NCI-H2227 (cell line): ENCODE measurements around the gene GALNS.
"Not testable (repeated sequence)": the region's sequence is repeated elsewhere in the genome, so short reads cannot be mapped to it uniquely, and the experiment has no call there.

Experiments used
- DNase-seq: peaks from one replicate; lab custom pipeline; 2025; ENCODE audit not compliant: unreplicated experiment; lab: John Stamatoyannopoulos, UW

The GALNS gene

DNA sequence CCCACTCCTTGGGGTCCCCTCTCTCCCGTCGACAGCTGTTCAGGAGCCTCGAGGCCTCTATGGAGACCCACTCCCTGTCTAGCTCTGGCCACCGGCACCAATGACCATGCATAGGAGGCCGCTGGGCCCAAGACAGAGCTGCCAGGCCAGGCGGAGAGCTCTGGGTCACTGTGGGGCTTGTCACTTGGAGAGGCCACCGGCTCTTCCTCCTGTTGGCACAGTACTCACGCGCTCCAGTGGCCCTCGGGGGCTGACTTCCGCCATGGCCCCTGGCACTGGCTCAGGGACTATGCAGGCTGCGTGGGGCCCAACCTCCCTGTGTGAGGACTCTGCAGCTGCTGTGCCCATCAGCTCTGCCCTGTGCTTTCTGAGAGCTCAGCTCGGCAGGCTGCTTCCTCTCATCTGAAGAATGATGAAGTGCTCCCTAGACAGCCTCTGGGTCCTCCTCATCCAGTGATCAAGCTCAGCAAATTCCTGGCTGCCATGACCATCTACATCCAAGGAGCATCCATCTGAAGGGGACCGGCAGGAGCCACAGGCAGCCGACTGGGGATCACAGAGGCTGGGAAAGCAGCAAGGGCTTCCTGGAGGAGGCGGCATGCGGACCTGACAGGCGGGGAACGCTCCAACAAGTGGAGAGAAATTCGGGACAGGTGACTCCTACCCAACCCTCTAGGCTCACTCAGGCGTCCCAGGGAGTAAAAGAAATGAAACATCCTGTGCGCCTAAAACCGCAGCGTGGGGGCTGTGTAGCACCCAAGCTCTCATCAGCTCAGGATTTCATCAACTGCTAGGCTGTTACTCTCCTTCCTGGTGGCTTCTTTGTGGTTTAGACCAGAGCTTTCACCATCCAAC, 16.8 kb downstream of the GALNS start:
- no peak for DNase-seq

DNA sequence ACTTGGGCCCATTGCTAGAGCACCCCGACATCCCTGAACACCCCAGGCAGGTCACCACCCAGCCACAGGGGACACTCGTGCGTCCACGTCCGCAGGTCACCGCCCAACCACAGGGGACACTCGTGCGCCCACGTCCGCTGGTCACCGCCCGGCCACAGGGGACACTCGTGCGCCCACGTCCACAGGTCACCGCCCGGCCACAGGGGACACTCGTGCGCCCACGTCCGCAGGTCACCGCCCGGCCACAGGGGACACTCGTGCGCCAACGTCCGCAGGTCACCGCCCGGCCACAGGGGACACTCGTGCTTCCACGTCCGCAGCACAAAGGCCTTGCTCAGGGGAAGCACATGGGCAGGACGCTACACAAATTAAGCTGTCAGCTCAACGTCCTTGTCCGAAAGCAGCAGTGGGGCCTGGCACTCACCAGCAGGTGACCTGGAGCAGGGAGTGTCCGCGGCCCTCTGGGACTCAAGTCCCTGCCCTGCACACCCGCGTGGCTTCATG, 17.7 kb downstream of the GALNS start:
- no peak for DNase-seq

DNA sequence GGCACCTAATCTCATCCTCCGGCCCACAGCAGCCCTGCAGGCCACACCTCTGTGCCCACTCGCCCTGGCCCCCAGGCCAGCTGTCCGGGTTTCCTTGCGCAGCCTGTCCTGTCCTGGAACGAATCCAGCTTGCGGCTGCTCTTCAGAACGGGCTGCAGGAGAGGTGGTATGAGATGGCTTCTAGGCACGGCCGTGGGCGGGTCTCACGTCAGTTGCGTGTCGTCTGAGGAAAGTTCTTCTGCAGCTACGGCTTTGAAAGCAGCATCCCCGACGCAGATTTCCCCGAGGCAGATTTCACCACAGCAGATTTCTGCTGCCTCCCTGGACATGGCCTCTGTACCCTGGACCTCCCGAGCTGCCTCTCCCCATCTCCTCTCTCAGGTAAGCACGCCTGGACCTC, 18.2 kb downstream of the GALNS start:
- DNase-seq, result no peak

DNA sequence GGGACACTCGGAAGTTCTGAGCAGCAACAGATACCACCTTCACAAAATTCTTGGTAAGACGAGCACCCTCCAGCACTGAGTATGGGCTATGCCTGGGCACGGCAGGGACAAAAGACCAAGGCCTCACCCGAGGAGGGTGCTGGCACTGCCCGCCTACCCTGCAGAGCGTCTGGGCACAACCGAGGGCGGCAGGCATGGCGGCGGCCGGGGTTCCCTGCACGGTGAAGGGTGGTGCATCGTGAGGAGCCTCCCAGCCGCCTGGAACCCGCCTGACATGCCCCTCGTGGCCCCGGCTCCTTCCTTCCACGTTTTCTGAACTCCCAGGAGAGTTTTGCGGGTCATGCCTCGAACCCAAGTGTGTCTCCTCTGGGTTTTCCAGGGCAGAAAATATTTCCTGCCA, 18.9 kb downstream of the GALNS start:
- no peak for DNase-seq

DNA sequence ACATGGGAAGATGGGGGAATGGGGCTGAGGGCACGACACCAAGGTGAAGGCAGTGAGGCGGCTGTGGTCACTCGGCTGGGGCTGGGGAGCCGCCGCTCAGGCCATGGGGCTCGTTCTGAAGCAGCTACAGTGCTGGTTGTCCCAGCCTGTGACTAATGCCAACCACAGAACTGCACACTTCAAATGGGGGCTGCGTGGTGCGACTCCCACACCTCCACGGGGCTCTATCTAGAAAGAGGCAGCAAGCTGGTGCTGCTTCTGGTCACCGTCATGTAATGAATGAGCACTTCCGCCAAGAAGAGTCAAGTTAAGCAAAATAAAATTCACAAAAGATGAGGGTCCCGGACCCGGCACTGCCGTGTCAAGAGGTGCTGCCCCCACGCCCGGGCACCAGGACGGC, 20.0 kb downstream of the GALNS start:
- no peak for DNase-seq

DNA sequence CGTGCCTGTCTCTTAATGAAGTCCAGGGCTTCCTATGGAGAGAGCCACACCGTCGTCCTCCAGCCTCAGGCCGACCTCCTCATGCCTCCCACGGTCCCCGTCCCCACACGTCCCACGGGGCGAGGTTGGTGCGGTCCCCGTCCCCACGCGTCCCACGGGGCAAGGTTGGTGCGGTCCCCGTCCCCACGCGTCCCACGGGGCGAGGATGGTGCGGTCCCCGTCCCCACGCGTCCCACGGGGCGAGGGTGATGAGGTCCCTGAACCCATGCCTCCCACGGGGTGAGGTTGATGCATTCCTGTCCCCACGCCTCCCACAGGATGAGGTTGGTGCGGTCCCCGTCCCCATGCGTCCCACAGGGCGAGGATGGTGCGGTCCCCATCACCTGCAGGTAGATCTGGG, 20.9 kb downstream of the GALNS start:
- no peak for DNase-seq

DNA sequence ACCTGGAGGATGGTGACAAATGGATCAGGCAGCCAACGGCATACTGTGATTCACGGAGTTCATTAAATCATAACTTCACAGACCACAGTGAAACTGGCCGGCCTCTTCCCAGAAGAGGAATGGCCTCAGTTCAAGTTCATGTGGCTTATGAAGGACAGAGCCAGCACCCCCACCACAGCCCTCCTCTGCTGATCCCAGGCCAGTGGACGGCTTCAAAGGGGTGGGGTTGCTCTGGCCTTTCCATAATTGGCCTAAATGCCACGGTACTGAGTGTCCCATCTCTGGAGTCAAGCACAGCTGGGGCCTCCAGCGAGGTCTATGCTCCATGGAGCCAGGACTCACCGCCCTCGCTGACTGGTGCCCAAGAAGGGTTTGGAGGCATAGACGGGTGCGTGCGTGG, 21.4 kb downstream of the GALNS start:
- no peak for DNase-seq

DNA sequence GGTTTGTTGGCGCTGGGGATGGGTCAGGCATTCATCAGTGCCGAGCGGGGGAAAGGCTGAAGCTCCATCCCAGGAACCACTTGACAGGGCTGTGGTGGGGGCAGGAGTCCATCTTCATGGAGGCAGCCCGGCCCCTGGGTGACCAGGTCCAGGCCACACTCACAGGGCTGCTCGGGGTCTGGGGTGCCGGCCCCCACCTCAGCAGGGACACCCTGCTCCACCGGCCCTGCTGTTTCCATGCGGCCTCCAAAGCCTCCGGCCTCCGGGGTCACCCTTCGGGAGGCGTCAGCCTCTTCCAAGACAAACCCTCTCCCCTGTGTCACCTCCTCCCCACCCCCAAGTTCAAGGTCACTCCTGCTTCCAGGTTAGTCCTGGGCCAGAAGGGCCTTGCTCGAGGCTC, 22.1 kb downstream of the GALNS start:
- DNase-seq, result no peak

DNA sequence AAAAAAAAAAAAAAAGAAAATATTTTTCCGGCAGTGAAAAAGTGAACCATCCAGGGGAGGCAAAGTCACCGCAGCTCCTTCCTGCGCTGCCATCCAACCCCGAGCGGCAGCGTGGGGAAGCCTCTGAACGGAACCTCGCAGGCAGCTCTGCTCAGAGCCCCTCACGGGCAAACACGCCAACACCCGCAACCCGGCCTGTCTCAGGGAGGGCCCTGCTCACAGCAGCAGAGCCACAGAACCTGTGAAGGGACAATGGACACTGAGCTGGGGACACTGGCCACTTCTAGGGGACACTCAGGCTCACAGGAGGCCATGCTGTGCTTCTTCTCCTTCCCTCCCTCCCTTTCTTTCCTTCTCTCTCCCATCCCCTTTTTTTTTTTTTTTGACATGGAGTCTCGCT, 23.7 kb downstream of the GALNS start:
- no peak for DNase-seq

DNA sequence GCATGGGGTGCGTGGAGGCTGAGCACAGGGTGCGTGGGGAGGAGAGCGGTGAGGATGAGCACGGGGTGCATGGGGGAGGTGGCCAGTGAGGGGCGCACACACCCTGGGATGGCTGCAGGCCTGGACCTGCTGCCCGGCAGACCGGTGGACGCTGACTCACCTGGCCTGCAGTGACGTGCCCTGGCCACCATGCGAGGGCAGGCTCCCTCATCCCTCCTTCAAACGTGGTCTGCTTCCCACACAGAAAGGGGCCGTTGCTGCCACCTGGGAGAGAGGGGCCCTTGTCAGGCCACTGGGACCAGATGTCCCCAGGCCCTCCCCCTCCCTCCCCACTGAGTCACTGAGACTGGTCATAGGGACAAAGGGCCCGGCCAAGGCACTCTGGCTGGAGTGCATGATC, 24.9 kb downstream of the GALNS start:
- no peak for DNase-seq

DNA sequence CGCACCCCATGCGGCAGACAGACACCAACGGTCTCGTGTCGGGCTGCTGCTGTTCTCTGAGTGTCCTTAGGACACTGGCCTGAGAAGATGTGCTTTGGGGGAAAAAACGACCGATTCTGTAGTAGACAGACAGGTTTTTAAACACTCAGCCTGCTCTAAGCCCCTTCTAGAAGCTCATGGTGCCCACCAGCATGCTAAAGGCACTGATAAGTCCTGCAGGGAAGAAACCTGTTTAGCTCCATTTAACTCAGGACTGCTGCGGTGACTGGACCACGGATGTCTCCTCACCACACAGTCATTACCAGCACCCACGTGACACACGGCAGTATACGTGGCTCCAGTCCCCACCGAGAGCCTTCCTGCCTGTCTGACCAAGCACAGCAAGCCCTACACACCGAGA, 26.0 kb downstream of the GALNS start:
- no peak for DNase-seq

DNA sequence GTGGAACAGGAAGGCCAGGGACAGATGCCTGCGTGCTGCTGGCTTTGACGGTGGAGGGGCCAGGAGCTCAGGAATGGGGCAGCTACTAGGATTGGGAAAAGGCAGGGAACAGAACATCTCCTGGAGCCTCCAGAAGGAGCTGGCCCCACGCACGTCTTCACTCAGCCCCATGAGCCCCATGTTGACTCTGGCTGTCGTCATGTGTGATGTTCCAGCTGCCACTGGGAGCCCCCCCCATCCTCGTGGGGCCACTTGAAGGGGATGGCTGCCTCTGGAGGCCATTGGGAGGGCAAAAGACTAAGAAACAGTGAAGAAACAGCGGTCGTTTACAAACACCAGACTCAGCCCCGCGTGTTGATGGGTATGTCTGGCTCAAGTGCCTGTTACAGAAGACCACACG, 26.5 kb downstream of the GALNS start:
- DNase-seq, result no peak

DNA sequence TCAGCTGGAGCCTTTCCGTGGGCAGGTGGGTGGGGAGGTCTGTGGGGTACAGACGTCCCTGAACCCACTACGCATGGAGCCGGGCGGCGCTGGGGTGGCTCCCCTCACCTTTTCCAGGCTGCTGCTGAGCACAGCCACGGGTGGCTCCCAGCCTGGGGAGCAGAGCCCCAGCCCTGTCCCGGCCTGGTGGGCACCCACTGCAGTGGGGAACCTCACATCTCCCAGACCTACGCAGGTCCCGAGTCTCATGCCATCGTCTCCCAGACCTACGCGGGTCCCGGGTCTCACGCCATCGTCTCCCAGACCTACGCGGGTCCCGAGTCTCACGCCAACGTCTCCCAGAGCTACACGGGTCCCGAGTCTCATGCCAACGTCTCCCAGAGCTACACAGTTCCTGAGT, 28.0 kb downstream of the GALNS start:
- no peak for DNase-seq

DNA sequence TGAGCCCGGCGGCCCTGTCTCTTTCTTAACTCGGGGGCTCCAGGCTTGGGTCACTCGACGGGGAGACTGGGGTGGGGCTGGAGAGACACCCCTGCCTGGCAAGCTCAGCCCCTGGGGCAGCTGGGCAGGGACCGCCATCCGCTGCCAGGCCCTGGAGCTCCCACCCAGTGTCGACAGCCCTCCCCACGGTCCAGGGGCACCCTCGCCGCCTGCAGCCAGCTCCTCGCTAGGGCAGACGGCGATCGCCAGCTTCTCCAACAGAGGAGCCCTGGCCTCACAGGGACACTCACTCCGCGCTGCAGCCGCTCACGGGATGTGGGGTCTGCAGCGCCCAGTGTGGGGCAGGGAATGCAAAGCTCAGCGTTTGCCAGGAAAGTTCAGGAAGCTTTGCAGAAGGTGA, 29.0 kb downstream of the GALNS start:
- no peak for DNase-seq

DNA sequence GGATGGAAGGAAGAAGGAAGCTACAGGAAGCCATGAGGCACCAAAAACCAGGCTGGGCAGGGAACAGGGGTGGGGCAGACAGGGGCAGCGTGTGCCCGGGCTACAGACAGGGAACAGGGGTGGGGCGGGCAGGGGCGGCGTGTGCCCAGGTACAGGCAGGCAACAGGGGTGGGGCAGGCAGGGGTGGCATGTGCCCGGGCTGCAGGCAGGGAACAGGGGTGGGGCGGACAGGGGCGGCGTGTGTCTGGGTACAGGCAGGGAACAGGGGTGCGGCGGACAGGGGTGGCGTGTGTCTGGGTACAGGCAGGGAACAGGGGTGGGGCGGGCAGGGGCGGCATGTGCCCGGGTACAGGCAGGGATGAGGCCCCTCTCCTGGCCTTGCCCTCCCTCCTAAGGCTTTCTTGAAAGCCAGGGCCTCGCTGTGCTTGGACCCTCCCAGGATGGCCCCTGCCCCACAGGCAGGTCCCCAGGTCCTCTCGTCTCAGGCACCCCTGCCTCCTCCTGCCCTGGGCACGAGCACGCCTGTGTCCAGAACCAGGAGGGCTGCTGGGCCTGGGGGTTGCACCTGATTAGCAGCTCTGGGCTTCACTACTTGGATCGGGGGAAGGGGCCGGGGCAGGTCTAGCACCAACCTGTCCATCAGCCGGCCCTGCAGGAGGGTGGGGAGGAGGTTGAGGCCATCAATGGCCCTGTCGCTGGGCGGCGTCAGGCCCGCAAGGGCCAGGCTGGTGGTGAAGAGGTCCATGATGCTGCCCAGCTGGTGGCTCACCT, 30.5 kb downstream of the GALNS start:
- DNase-seq, result no peak

DNA sequence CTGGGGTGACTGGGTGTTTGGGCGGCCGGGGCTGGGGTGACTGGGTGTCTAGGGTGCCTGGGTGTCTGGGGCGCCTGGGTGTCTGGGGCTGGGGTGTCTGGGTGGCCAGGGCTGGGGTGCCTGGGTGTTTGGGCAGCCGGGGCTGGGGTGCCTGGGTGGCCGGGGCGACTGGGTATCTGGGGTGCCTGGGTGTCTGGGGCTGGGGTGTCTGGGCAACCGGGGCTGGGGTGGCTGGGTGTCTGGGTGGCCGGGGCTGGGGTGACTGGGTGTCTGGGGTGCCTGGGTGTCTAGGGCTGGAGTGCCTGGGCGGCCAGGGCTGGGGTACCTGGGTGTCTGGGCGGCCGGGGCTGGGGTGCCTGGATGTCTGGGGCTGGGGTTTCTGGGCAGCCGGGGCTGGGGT, 31.6 kb downstream of the GALNS start:
- no peak for DNase-seq

DNA sequence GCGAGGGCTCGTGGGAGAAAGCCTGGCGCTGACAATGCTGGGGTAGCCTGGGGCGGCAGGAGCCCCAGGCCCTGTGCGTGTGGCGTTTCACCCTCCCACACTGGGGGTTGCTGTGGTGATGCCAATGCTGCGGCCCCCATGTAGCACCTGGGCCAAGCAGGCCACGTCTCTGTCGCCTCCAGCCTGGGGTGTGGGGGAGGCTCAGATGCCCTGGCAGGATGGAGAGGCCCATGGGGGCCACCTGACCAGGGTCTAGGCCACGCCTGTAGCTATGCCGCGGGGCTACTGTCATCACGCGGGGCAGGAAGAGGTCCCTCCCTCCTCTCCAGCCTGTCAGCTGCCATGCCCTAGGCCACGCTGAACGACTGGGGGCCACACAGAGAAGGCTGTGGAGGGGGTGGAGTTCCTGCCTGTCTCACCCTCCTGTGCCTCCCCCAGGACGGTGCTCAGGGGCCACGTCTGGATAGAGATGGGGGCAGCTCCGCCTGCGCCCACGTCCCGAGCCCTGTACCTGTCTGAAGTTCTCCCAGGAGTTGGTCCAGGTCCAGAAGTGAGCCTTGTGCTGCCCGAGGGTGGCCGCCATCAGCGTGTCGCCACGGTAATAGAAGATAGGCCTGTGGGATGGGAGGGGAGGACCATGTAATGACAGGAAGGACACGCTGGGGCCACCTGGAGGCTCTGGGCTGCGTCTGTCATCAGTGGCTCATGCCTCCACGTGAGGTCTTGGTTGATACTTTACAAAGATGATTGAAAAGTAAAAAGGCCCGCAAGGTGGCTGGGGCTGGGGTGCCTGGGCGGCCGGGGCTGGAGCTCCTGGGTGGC, 32.3 kb downstream of the GALNS start:
- no peak for DNase-seq

DNA sequence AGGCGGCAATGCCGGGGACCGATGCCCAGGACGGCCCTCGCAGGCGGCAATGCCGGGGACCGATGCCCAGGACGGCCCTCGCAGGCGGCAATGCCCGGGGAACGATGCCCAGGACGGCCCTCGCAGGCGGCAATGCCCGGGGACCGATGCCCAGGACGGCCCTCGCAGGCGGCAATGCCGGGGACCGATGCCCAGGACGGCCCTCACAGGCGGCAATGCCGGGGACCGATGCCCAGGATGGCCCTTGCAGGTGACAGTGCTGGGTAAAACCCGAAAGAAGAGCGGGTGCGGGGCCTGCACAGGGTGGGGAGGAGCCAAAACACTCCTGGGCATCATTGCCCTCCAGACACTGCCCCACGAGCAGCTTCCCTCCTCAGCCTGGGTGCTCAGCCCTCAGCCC, 33.1 kb downstream of the GALNS start:
- not testable (repeated sequence) for DNase-seq

DNA sequence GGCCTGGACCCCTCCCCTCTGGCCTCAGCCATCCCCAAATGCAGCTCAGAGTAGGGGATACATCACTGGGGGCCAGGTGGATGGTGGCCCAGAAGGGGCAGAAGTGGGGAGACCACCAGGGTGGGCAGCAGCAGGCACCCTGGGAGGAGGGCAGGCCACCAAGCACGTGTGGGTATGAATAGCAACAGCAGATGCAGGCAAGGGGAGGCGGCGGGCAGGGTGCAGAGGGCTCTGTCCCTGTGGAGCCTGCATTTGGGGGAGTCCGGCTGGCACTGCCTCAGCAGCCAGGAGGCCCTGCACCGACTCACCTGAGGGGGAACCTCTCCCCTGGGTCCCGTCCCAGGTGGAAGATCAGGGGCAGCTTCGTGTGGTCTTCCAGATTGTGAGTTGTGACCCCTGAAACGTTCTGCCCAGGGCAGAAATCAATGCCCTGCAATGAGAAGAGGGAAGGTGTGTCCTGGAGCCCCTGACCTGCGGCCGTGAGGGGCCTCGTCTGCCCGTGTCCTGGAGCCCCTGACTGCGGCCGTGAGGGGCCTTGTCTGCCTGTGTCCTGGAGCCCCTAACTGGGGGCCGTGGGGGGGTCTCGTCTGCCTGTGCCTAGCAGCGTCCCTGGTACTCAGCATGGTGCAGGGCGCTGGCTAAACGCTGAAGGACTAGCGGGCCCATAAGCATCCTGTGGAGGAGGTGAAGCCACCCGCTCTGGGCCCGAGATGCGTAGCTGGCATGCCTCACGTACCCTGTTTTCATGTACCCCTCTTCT, 34.3 kb downstream of the GALNS start:
- DNase-seq, result no peak

DNA sequence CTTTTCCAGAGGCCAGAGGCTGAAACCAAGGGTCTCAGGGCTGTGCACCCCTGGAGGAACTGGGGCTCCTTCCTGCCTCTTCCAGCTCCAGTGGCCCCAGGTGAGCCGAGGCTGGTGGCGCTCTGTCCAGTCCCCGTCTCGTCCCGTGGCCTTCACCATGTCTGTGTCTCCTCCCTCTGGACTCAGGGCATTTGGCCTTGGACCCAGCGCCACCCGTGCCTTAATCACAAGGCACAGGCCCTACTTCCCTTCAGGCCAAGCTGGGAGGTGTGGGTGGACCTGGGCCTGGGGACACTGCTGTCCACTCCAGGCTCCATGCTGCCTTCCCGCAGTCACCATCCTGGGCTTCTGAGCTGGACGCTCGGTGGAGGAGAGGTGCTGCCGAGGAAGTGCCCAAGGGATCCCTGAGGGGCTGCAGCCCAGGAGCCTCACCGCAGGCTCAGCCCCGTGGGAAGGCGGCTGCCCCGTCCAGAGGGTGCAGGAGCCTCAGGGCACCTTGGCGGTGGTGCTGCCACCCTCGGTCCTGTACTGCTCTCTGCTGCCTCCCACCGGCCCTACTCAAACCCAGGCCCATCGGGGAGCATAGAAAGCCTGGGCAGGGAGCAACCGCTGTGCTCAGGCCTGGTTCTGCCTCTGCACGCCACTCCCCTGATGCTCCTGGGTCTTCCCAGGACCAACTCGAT, 35.4 kb downstream of the GALNS start:
- DNase-seq, result no peak
